GM23338 (cell line): ENCODE measurements around the gene C1QA.

Source experiments
- EZH2phosphoT487 ChIP-seq: fragments of 200-600 bp; sonication (generic); IDR thresholded peaks from one replicate; pipeline ENCODE4 v1.8.1; 2018; ENCODE audit warnings: antibody characterized with exemption; ENCODE audit not compliant: unreplicated experiment
- POLR2AphosphoS5 ChIP-seq: IDR thresholded peaks from 2 replicates; pipeline ENCODE4 v1.6.1; 2016; ENCODE audit warnings: antibody characterized with exemption, low read depth
- TF ChIP-seq, protein P1 (sequence below), 2 experiments: fragments of 200-600 bp in 1 of 2; sonication (generic) in 1 of 2; conservative IDR thresholded peaks; 2 replicates each; pipeline versions ENCODE4 v1.5.1 to v1.6.1; 2016 to 2017; ENCODE audit warnings: antibody characterized with exemption in 2 of 2, low read depth in 2 of 2, mild to moderate bottlenecking in 2 of 2, moderate library complexity in 1 of 2

DNA sequence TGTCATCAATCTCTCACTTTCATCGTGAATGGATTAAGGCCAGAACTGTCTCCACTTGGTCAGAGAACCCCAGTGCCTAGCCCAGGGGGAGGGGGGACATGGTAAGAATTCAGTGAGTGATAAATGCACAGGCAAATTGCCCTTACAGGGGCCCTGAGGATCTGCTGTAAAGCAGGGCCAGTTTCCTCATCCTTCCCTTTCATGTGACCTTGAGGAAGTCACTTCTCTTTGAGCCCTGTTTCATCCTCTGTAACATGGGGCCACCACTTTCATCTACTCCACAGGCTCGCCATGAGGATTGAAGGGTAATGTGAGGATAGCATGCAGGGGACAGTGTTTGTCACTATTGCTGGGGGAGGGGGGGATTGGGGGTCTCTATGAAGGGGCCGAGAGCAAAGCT, 28.1 kb upstream of the C1QA start:
- TF ChIP-seq, protein P1, sequence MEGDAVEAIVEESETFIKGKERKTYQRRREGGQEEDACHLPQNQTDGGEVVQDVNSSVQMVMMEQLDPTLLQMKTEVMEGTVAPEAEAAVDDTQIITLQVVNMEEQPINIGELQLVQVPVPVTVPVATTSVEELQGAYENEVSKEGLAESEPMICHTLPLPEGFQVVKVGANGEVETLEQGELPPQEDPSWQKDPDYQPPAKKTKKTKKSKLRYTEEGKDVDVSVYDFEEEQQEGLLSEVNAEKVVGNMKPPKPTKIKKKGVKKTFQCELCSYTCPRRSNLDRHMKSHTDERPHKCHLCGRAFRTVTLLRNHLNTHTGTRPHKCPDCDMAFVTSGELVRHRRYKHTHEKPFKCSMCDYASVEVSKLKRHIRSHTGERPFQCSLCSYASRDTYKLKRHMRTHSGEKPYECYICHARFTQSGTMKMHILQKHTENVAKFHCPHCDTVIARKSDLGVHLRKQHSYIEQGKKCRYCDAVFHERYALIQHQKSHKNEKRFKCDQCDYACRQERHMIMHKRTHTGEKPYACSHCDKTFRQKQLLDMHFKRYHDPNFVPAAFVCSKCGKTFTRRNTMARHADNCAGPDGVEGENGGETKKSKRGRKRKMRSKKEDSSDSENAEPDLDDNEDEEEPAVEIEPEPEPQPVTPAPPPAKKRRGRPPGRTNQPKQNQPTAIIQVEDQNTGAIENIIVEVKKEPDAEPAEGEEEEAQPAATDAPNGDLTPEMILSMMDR (conservative IDR thresholded peaks at IDR 0.05; ENCODE audit: low read depth in 2 of 2) = no peak
- no peak for TF ChIP-seq POLR2AphosphoS5
- no peak for TF ChIP-seq EZH2phosphoT487
